GM12891 (cell line): ENCODE data around the gene KRTAP21-3.

ENCODE experiments used
- POLR2A ChIP-seq: IDR thresholded peaks from 2 replicates; pipeline ENCODE4 v1.6.1; 2011; ENCODE audit warnings: low read depth, low read length, control low read depth
- POLR2AphosphoS5 ChIP-seq: IDR thresholded peaks from 2 replicates; pipeline ENCODE4 v1.6.1; 2011; ENCODE audit warnings: low read depth, low read length, control low read depth
- SPI1 ChIP-seq: IDR thresholded peaks from 2 replicates; pipeline ENCODE4 v1.6.1; 2011; ENCODE audit warnings: low read depth, low read length, control low read depth

- TF ChIP-seq POLR2A (no peak), POLR2AphosphoS5 (no peak), SPI1 (no peak)
Observed at GRCh38 chr21:30680586-30680985, 38.0 kb downstream of the KRTAP21-3 start.
